G401.6 (cell line): ENCODE results near the gene GUF1.
"Not testable (repeated sequence)": the region's sequence is repeated elsewhere in the genome, so short reads cannot be mapped to it uniquely, and the experiment has no call there.

Source experiments
- FAIRE-seq: peaks from 2 replicates; lab custom pipeline; 2012; peaks lifted over from hg19 to GRCh38; lab: Jason Lieb, UNC

GUF1 gene

DNA sequence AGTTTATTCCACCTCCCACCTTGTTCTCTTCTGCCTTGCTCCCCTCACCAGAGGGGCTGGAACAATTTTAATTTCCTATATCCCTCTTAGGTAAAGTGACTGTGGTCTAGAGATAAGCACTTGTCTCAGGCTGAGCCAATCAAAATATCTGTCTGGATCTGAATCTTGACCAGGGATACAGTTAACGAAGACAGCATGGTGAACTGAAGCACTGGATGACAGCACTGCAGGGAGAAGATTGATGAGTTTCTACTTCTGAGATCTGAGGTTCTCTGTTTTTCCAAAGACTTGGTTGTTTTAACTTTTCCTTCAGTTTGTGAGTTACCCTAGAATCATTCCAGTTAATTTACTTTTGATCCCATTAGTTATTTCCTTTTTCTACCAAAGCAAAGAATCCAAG is 34.9 kb downstream of the GUF1 start:
- no peak for FAIRE-seq

DNA sequence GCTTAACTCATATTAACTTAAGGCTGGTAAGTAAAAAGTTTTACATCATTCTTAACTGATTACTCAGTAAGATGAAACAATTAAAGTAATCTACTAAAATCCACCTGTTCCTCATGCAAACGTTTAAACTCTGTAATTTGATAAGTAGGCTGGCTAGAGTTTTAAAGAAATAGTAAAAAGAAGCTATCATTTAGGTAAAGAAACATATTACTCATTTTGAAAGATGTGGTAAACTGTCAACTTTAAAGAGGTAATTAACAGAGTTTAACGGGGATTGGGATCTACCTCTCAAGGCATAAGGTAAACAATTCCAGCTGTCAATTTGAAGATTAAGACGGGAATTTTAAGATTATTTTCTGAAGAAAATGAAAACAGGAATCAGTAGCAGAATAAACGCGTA is 38.4 kb downstream of the GUF1 start:
- no peak for FAIRE-seq

DNA sequence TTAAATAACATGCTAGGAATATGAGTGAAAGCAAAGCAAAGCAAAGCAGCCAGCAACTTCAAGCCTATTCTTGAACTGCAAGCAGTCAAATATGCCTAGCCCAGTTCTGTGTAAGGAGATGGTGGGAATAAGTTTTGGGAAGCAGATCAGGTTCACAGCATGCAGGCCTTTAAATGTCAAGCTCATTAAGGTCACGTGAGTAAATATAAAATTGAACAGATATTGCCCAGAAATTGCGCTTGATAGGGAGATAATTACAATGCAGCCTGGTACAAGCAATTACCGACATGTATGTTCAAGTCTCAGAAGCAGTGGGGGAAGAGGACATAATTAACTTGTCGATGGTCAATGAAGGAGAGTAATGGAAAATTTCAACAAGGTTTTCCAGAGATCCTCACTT is 42.2 kb downstream of the GUF1 start:
- FAIRE-seq = no peak

DNA sequence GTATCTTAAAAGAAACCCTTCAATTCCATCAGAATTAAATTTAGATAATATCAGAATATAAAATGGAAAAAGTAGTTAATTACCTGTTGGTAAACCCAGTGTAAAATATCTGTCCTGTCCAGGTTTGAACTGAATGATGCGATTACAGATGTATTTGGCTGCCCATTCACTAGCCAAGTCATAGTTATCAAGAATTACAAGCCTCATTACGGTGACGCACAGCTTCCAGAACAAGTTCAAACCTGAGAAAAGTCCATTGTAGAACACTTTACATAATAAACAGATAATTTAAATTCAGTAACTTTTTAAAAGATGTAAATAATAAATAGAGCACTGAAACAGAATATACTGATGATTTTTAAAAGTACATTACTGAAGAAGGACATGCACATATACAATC is 43.8 kb downstream of the GUF1 start:
- no peak for FAIRE-seq

- FAIRE-seq = no peak
Measured at GRCh38 chr4:44725166-44725565, 46.9 kb downstream of the GUF1 start.

DNA sequence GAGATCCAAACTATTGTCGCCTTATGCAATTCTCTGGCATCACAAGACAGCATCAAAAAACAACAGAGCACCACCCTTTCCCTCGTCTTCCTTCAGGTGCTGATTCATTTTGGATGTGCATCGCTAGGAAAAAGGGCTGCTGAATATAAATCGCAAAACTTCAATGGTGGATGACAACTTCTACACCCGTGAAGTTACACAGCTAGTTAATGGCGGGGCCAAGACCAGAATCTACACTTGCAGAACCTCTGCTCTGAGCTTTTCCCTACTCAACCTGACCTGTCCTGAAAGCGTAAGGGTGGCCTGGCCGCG is 47.5 kb downstream of the GUF1 start:
- no peak for FAIRE-seq

- no peak for FAIRE-seq
Measured at GRCh38 chr4:44726038-44726871, 48.0 kb downstream of the GUF1 start, which contains the start of gene GNPDA2. Gene GNPDA2, minus strand, starts transcription at chr4:44726556. Its CDS starts 4,349 bp downstream, at chr4:44722207.

GRCh38 chr4:44727471-44727870 is 49.3 kb downstream of the GUF1 start:
- FAIRE-seq = no peak

- FAIRE-seq = not testable (repeated sequence)
Measured at GRCh38 chr4:44728694-44729093, 50.5 kb downstream of the GUF1 start.

DNA sequence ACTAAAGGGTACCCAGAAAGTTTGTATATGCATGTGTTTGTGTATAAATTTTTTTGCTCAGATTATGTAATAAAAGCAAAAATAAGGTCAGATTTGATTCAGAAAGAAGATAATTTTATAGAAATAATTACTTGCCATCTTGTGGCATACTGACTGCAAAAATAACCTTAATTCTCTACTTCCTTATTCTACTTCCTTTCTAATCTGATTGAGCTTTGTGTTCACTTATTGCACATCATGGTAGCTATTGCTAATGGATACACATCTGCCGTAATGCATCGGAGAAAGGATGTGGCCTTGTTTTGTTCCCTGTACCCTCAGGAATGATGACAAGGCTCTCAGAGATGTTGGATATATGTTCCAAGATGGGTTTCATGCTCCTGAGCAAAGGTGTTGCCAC is 58.7 kb downstream of the GUF1 start:
- FAIRE-seq = no peak

GRCh38 chr4:44738615-44739014 is 60.4 kb downstream of the GUF1 start:
- FAIRE-seq = no peak

DNA sequence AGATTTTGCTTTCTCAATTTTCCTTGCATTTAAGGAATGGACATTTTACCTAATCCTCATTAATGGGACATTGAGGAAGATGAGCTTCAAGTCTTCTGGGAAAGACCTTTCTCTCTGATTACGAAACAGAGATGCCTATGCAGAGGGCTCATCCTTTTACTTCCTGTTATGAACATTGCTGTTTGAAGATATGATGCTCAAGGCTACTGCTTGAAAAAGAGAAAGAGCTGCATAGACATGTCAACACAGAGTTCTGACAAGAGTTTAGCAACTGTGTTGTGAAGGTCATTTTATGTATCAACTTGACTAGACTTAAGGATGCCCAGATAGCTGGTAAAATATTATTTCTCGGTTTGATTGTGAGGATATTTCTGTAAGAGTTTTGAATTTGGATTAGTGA is 62.0 kb downstream of the GUF1 start:
- no peak for FAIRE-seq
